Panc1 (cell line): Measurements from ENCODE around the gene SMIM35. TPM values are rescaled to one million over a fixed set of nuclear protein-coding genes. Genes with fewer than 3 reads are reported as not detected.

Source experiments
- ATAC-seq: fragments of 200-7000 bp; cut with Tn5 transposase; 2 replicates; pipeline ENCODE4 v1.9.1; 2020; ENCODE audit warnings: mild to moderate bottlenecking, moderate library complexity
- BruUV-seq: library from RNA; stranded (reverse); fragments of 400-500 nt; replicated peaks from 2 replicates; lab custom pipeline; 2021; lab: Mats Ljungman, UMichigan
- CTCF ChIA-PET: fragments of 300-600 bp; sonication (Branson Sonifier 250); formaldehyde crosslinking; loops from one replicate; lab custom pipeline; 2022; ENCODE audit warnings: antibody characterized with exemption; lab: Charles Lee
- POLR2A ChIA-PET: fragments of 300-600 bp; sonication (Branson Sonifier 250); formaldehyde crosslinking; loops from one replicate; lab custom pipeline; 2022; ENCODE audit warnings: antibody characterized with exemption; lab: Charles Lee
- DNase-seq: peaks from one replicate; pipeline ENCODE4 v3.0.0-alpha.2; 2010; ENCODE audit warnings: low read depth, low spot score
- H3K27ac ChIP-seq: 2 replicates; pipeline ENCODE4 v1.5.1; 2011; ENCODE audit warnings: mild to moderate bottlenecking, low read length, inconsistent platforms
- H3K27me3 ChIP-seq: fragments of 200-500 bp; sonication (Bioruptor generic); 2 replicates; pipeline ENCODE4 v1.6.0; 2014; ENCODE audit warnings: low read length, inconsistent platforms; ENCODE audit not compliant: control insufficient read depth, insufficient read depth
- H3K36me3 ChIP-seq: fragments of 200-500 bp; sonication (Bioruptor generic); 2 replicates; pipeline ENCODE4 v1.5.1; 2014; ENCODE audit warnings: inconsistent platforms, mild to moderate bottlenecking, low read length, moderate library complexity; ENCODE audit not compliant: control insufficient read depth, insufficient read depth
- H3K4me1 ChIP-seq: 2 replicates; pipeline ENCODE4 v1.5.1; 2011; ENCODE audit warnings: inconsistent platforms, mild to moderate bottlenecking, low read length, moderate library complexity; ENCODE audit not compliant: control insufficient read depth, insufficient read depth
- H3K4me3 ChIP-seq, 2 experiments: 2 replicates each; pipeline ENCODE4 v1.5.1; 2011 to 2012; ENCODE audit warnings: low read depth in 2 of 2, low read length in 2 of 2, mild to moderate bottlenecking in 2 of 2, inconsistent platforms in 1 of 2, moderate library complexity in 1 of 2
- H3K9me3 ChIP-seq: fragments of 200-500 bp; sonication (Bioruptor generic); 2 replicates; pipeline ENCODE4 v1.5.1; 2014; ENCODE audit warnings: low read depth, mild to moderate bottlenecking, inconsistent platforms, low read length, moderate library complexity; ENCODE audit not compliant: control insufficient read depth, insufficient read depth
- CTCF ChIP-seq: fragments of 450-650 bp; IDR thresholded peaks from 2 replicates; pipeline ENCODE4 v1.5.1; 2017; ENCODE audit warnings: mild to moderate bottlenecking
- POLR2AphosphoS5 ChIP-seq: IDR thresholded peaks from 2 replicates; pipeline ENCODE4 v1.6.1; 2012; ENCODE audit warnings: mild to moderate bottlenecking, low read depth, low read length, moderate library complexity
- REST ChIP-seq, 2 experiments: IDR thresholded peaks; 2 replicates each; pipeline ENCODE4 v1.6.1; 2011 to 2012; ENCODE audit warnings: low read depth in 2 of 2, control low read depth in 1 of 2, low read length in 1 of 2, mild to moderate bottlenecking in 1 of 2, moderate library complexity in 1 of 2; ENCODE audit not compliant: insufficient read depth in 1 of 2
- SIN3A ChIP-seq: IDR thresholded peaks from 2 replicates; pipeline ENCODE4 v1.6.1; 2012; ENCODE audit warnings: low read depth, mild to moderate bottlenecking, low read length, moderate library complexity, borderline replicate concordance; ENCODE audit not compliant: insufficient read depth
- TCF7L2 ChIP-seq: IDR thresholded peaks from 2 replicates; pipeline ENCODE4 v1.6.1; 2011; ENCODE audit warnings: mild to moderate bottlenecking, low read depth, low read length, inconsistent platforms
- in situ Hi-C: cut with HindIII; loops from 2 replicates; pipeline ENCODE4 v1.10.0; 2016; ENCODE audit warnings: low sequenced_read_pairs, low pct_unique_long_range_greater_than_20kb
- intact Hi-C: fragments of 100-400 bp; cut with micrococcal nuclease; formaldehyde crosslinking; loops from one replicate; pipeline ENCODE4 v1.10.0; 2022; ENCODE audit not compliant: unreplicated experiment
- total RNA-seq: library from RNA; stranded (reverse); gene quantifications from one replicate; pipeline ENCODE4 v1.2.1, GENCODE V29; 2021; ENCODE audit not compliant: unreplicated experiment

Gene SMIM35
- total RNA-seq, 1 experiment from 2014 or later = not detected

- peaks cover 16% of the 10 kb centered on the region for H3K27me3 ChIP-seq
- TF ChIP-seq TCF7L2 (no peak), SIN3A (no peak), REST (IDR thresholded peaks at IDR 0.05; ENCODE audit: insufficient read depth in 1 of 2, low read depth in 2 of 2, low read length in 1 of 2) (no peak)
- intact Hi-C loops = no loop called here
- H3K9me3 ChIP-seq = peaks cover 8% of the 10 kb centered on the region; the same call in 1 of the 2 replicates
- no peak for DNase-seq
- H3K27ac ChIP-seq = no peak overlapping the region
- ChIA-PET CTCF (interaction anchor here (0.6 kb wide), 1 partner anchor 10 kb away, joined by 3 read pairs; no protein-coding TSS in a partner anchor), POLR2A (no interaction called here)
- no peak overlapping the region for H3K4me3 ChIP-seq
- no peaks in the 10 kb centered on the region for H3K4me1 ChIP-seq
- in situ Hi-C loops = no loop called here
- H3K36me3 ChIP-seq = no peaks in the 10 kb centered on the region
- BruUV-seq = no TSS peak
- ATAC-seq = no peak
Measured at GRCh38 chr11:118021146-118021545, 65.6 kb downstream of the SMIM35 start.

GRCh38 chr11:118018401-118018800 lies 68.4 kb downstream of the SMIM35 start:
- TF ChIP-seq POLR2AphosphoS5 (no peak), CTCF (no peak), SIN3A (no peak), REST (IDR thresholded peaks at IDR 0.05; ENCODE audit: insufficient read depth in 1 of 2, low read depth in 2 of 2, low read length in 1 of 2) (no peak), TCF7L2 (no peak)

More at GRCh38 chr11:118018401-118018800, 68.4 kb downstream of the SMIM35 start:
- ATAC-seq (no peak), DNase-seq (no peak)
- POLR2A ChIA-PET = no interaction called here
- Histone ChIP-seq H3K27me3 (peaks cover 16% of the 10 kb centered on the region), H3K27ac (no peak overlapping the region), H3K4me3 (no peak overlapping the region), H3K36me3 (no peaks in the 10 kb centered on the region), H3K9me3 (peaks cover 8% of the 10 kb centered on the region; the same call in 1 of the 2 replicates), H3K4me1 (no peaks in the 10 kb centered on the region)
- BruUV-seq = no TSS peak
- in situ Hi-C loops = no loop called here
- intact Hi-C loops = no loop called here
- CTCF ChIA-PET = no interaction called here
